Subcutaneous adipose tissue (tissue), 4 donors: ENCODE measurements around the gene PALLD. TPM values are rescaled to one million over a fixed set of nuclear protein-coding genes. Genes with fewer than 3 reads are reported as not detected.

Source experiments
- total RNA-seq, 4 donors: library from RNA; depleted of rRNA; stranded (reverse); fragments of >200 nt; gene quantifications; one replicate each; pipeline ENCODE4 v1.1.0, GENCODE V29; 2016
- TF ChIP-seq, protein P1 (sequence below): fragments of 450-650 bp; IDR thresholded peaks from one replicate; pipeline ENCODE4 v1.5.1; 2016; ENCODE audit warnings: low read depth, mild to moderate bottlenecking, control low read depth, antibody characterized with exemption, moderate library complexity

Gene PALLD
- total RNA-seq, 4 donors from 2014 or later = 94.1 to 118 (median 110) TPM

DNA sequence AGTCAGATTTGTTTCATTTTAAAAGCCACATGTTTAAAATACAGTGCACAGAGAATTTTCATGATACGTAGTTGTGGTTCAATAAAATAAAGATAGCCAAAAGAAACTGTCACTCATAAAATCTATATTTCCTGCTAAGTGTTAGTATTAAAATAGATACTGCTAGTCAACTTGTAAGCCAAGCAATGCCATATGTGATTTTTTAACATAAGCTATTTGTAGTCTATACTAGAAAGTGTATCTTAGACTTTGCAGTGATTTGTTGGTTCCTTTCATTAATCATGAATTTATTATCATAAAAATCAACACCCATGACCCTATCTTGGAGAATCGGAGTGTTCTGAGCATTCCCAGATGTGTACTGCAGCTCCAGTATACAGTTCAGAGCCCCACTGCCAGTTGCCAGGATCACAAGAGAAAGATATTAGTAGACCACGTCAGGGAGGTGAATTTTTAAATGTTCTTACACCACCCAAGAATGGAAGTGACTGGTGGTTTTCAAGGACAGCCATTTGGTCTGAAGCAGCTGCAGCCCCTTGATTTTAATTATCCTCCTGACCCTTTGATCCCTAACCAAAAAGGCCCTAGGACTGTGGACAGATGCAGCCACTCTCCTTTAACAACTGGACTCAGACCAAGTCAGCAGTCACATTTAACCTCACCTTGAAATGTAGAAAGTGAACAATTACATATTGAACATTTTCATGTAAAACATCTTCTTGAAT lies 163.1 kb downstream of the PALLD start:
- TF ChIP-seq, protein P1, sequence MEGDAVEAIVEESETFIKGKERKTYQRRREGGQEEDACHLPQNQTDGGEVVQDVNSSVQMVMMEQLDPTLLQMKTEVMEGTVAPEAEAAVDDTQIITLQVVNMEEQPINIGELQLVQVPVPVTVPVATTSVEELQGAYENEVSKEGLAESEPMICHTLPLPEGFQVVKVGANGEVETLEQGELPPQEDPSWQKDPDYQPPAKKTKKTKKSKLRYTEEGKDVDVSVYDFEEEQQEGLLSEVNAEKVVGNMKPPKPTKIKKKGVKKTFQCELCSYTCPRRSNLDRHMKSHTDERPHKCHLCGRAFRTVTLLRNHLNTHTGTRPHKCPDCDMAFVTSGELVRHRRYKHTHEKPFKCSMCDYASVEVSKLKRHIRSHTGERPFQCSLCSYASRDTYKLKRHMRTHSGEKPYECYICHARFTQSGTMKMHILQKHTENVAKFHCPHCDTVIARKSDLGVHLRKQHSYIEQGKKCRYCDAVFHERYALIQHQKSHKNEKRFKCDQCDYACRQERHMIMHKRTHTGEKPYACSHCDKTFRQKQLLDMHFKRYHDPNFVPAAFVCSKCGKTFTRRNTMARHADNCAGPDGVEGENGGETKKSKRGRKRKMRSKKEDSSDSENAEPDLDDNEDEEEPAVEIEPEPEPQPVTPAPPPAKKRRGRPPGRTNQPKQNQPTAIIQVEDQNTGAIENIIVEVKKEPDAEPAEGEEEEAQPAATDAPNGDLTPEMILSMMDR = no peak

DNA sequence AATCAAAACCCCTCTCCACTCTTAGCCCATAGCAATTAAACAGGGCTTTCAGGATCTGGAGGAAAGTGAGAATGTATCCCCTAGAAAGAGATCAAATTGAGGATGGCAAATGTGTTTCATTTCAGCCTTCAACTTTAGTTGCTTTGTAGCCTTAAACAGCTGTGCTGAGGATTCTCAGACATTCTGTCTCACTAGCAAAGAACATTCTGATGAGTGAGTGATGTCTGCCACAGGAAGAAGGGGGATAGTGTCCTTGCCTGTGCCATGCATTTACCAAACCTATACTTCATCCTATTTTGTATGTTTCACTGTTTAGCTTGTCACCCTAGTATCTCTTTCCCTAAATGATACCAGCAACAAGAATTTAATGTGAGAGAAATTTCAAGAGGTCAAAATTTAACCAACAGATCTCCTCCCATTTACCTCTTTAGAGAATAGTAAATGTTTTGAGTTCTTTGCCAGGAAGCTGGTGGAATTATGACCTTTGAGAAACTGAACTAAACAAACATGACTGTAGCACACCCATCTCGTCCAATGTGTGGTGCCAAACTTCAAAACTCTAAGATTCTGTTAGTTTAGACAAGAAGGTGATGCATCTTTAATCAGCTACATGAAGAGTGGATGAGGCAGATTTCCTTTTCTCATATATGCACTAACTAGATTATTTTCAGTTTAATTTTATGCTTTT lies 165.6 kb downstream of the PALLD start:
- TF ChIP-seq, protein P1 = no peak

DNA sequence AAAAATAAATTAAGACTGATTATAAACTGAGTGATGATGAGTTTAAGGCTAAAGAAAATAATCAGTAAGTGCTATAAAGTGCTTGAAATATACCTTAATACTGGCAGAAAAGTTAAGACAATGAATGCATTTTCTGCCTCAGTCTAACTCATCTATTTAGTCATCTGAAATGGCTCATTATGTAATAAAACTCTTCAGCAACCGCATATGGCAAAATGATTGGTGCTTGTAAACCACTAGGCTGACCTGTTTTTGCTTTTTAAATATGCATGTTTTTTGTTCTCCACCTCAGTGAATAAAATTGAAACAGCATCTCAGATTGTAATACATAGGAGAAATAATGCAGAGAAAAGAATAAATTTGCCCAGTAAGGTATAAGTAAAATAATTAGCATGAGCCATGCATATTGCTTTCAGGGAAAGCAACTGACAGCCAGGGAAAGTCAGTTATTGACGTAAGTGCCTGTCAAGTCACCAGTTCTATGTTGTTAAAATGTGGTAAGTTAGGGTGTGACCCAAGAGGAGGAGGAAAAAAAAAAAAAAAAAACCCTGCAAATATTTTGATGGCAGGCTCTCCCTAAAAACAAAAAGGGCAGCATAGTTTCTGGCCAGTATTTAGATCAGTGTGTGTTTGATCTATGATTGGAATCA lies 167.5 kb downstream of the PALLD start:
- TF ChIP-seq, protein P1 = no peak

DNA sequence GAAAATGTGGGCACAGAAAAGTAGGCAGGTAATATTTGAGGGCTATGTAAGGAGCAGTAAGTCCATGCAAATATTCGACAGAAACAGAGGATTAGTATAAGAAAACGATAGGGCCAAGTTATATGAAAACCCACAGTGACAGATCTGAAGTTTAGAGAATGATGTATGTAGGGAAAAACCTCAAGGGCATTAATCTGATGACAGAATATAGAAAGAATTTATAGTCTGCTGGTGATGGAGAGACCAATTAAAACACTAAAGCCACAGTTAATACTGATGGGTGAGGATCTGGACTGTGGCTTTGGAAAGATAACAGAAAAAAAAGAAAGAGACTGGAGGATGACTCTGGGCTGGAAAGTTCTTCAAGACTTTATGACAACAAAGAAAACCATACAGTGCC lies 169.7 kb downstream of the PALLD start:
- TF ChIP-seq, protein P1 = no peak

DNA sequence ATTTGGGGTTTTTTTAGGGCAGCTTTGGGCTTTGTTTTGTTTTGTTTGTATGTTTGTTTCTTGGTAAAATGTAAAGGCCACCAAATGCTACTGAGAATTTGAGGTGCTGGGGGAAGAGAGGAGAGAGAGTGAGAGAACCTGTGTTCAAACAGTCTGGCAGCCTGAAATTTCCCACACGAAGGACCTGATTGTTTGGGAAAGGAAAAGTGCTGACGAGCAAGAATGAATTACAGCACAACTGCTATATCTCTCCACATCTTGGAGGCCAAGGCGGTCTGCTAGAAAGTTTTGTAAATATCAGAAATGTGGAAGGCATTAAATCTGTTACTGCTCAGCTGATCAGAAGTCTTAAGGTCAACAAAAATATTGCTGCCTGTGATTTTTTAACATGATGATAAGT lies 170.5 kb downstream of the PALLD start:
- TF ChIP-seq, protein P1 = no peak

DNA sequence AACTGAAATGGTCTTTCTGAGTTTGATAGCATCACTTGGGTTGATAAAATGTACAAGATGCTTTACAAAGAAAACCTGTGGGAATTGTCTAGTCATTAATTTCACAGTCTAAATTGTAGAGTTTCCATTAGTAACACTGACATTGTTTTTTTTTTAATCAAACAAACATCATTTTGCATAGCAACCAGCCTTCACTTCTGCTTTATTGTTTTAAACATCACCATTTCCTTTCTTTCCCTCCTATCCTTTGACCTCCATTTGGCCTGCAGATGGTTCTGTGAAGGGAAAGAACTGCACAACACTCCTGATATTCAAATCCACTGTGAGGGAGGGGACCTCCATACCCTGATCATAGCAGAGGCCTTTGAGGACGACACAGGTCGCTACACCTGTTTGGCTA lies 171.1 kb downstream of the PALLD start:
- TF ChIP-seq, protein P1 = no peak

DNA sequence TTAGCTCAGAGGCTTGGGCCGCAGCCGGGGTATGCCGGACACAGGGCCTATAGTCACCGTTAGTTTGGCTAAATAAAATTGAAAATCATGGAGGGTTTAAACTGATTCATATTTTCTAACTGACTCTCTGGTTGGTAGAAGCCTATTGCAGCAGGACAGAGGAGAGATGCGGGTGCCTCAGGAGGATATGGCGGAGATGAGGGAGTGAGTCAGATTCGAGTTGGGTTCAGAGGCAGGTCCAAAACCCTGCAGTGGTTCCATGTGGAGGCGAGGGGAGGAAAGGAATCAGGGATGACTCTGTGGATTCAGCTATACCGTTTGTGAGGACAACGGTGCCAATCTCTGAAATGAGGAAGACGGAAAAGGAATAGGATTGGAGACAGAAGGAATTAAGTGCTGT lies 176.6 kb downstream of the PALLD start:
- TF ChIP-seq, protein P1 = no peak
